ENCODE measurements around the gene MCRS1.

The MCRS1 gene

GRCh38 chr12:49527361-49528130, 40.4 kb downstream of the MCRS1 start:
- H3K36me3 ChIP-seq (ENCODE audit: control insufficient read depth, insufficient read depth, low read length) = peaks cover 12% of the 10 kb centered on the region

GRCh38 chr12:49525942-49526341, 42.0 kb downstream of the MCRS1 start:
- Histone ChIP-seq H3K4me1 (ENCODE audit: control insufficient read depth, low read depth, low read length) (no peaks in the 10 kb centered on the region), H3K4me3 (ENCODE audit: low read length) (no peak overlapping the region), H3K36me3 (ENCODE audit: control insufficient read depth, insufficient read depth, low read length) (peaks cover 12% of the 10 kb centered on the region), H3K79me1 (ENCODE audit: low read length) (no peaks in the 10 kb centered on the region), H3K27ac (ENCODE audit: low read depth, low read length) (no peak overlapping the region), H3K56ac (ENCODE audit: low read length) (no peak overlapping the region), H3K4me2 (ENCODE audit: low read length) (no peak overlapping the region), H3K27me3 (ENCODE audit: insufficient read depth, low read length, poor library complexity) (no peaks in the 10 kb centered on the region), H3K23ac (ENCODE audit: low read length) (no peak overlapping the region), H3K79me2 (ENCODE audit: control insufficient read depth, insufficient read depth, low read length) (no peaks in the 10 kb centered on the region), H2BK15ac (replicated peaks; ENCODE audit: low read depth) (no peak overlapping the region), H2BK120ac (ENCODE audit: low read depth, low read length) (no peak overlapping the region), H4K8ac (ENCODE audit: low read depth, low read length) (no peak overlapping the region), H3K18ac (ENCODE audit: low read length) (no peak overlapping the region), H2AK5ac (ENCODE audit: low read length) (no peak overlapping the region), H3K9ac (ENCODE audit: low read length) (no peak overlapping the region), H3K4ac (ENCODE audit: low read depth, low read length) (no peak overlapping the region), H4K5ac (ENCODE audit: low read length) (no peak overlapping the region), H2BK5ac (ENCODE audit: low read length) (no peak overlapping the region)
- WGBS (ENCODE audit: extremely low coverage, insufficient coverage, low lambda C conversion rate) = no CpG with 5 or more reads among the region's 7 CpGs
- no peak for DNase-seq

More at GRCh38 chr12:49527361-49528130, 40.4 kb downstream of the MCRS1 start:
- Histone ChIP-seq H2AK5ac (ENCODE audit: low read length) (no peak overlapping the region), H3K4me3 (ENCODE audit: low read length) (no peak overlapping the region), H3K4me2 (ENCODE audit: low read length) (no peak overlapping the region), H3K27ac (ENCODE audit: low read depth, low read length) (no peak overlapping the region), H3K18ac (ENCODE audit: low read length) (no peak overlapping the region), H2BK120ac (ENCODE audit: low read depth, low read length) (no peak overlapping the region), H3K23ac (ENCODE audit: low read length) (no peak overlapping the region), H3K27me3 (ENCODE audit: insufficient read depth, low read length, poor library complexity) (no peaks in the 10 kb centered on the region), H3K56ac (ENCODE audit: low read length) (no peak overlapping the region), H4K8ac (ENCODE audit: low read depth, low read length) (no peak overlapping the region), H3K9ac (ENCODE audit: low read length) (no peak overlapping the region), H3K79me1 (ENCODE audit: low read length) (no peaks in the 10 kb centered on the region), H3K79me2 (ENCODE audit: control insufficient read depth, insufficient read depth, low read length) (no peaks in the 10 kb centered on the region), H3K4ac (ENCODE audit: low read depth, low read length) (no peak overlapping the region), H2BK5ac (ENCODE audit: low read length) (no peak overlapping the region), H4K5ac (ENCODE audit: low read length) (no peak overlapping the region), H3K4me1 (ENCODE audit: control insufficient read depth, low read depth, low read length) (no peaks in the 10 kb centered on the region), H2BK15ac (replicated peaks; ENCODE audit: low read depth) (no peak overlapping the region)
- DNase-seq = no peak
- WGBS (ENCODE audit: extremely low coverage, insufficient coverage, low lambda C conversion rate) = no CpG with 5 or more reads among the region's 7 CpGs

DNA sequence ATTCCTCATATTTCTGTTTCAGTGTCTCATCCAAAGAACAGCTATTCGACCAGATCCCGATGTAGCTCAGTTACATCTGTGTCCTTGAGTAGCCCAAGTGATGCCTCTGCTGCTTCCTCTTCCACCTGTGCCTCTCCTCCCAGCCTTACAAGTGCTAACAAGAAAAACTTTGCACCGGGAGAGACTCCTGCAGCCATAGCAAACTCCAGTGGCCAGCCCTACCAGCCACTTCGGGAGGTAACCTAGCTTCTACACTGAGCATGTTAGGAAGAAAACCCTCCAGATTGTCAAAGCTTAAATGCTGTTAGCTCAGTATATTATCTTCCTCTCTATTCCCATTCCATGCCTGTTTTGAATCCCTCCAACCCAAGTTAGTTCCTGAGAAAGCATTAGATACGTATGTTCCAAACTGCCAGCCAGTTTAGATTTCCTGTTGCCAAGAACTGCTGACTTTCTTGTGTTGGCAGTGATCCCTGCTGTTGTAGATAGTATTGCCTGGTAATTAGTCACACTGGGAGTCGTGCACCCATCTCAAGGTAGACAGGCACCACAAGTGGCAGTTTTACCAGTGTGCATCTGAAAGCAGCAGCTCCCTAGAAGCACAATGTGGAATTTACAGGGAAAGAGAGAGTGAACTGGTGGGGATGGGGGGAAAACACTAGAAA, 43.1 kb downstream of the MCRS1 start:
- Histone ChIP-seq H3K36me3 (ENCODE audit: control insufficient read depth, insufficient read depth, low read length) (peaks cover 12% of the 10 kb centered on the region), H3K18ac (ENCODE audit: low read length) (no peak overlapping the region), H3K4ac (ENCODE audit: low read depth, low read length) (no peak overlapping the region), H3K79me2 (ENCODE audit: control insufficient read depth, insufficient read depth, low read length) (no peaks in the 10 kb centered on the region), H3K23ac (ENCODE audit: low read length) (no peak overlapping the region), H3K4me1 (ENCODE audit: control insufficient read depth, low read depth, low read length) (no peaks in the 10 kb centered on the region), H3K4me2 (ENCODE audit: low read length) (no peak overlapping the region), H3K4me3 (ENCODE audit: low read length) (no peak overlapping the region), H3K56ac (ENCODE audit: low read length) (no peak overlapping the region), H2AK5ac (ENCODE audit: low read length) (no peak overlapping the region), H4K5ac (ENCODE audit: low read length) (no peak overlapping the region), H3K27ac (ENCODE audit: low read depth, low read length) (no peak overlapping the region), H2BK5ac (ENCODE audit: low read length) (no peak overlapping the region), H4K8ac (ENCODE audit: low read depth, low read length) (no peak overlapping the region), H3K9ac (ENCODE audit: low read length) (no peak overlapping the region), H2BK120ac (ENCODE audit: low read depth, low read length) (no peak overlapping the region), H2BK15ac (replicated peaks; ENCODE audit: low read depth) (no peak overlapping the region), H3K27me3 (ENCODE audit: insufficient read depth, low read length, poor library complexity) (no peaks in the 10 kb centered on the region), H3K79me1 (ENCODE audit: low read length) (no peaks in the 10 kb centered on the region)
- no CpG with 5 or more reads among the region's 6 CpGs for WGBS (ENCODE audit: extremely low coverage, insufficient coverage, low lambda C conversion rate)
- no peak for DNase-seq

DNA sequence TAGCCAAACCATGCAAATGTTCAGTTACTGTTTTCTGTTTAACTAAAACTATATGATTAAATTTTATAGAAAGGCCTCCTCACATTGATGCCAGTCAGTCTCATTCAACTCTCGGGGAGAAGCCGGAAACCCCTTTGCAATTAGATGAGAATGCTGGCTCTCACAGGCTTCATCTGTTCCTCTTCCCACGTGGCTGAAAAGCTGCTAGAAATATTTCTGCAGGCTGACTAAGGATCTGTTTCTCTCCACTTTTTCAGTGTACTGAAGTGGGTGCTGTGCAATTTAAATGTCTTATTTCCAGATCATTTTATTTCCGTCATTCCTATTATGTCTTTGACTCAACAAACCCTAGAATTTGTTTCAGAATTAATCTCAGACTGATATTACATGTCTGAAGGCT, 46.6 kb downstream of the MCRS1 start:
- Histone ChIP-seq H3K9ac (ENCODE audit: low read length) (no peak overlapping the region), H3K27me3 (ENCODE audit: insufficient read depth, low read length, poor library complexity) (no peaks in the 10 kb centered on the region), H3K56ac (ENCODE audit: low read length) (no peak overlapping the region), H3K36me3 (ENCODE audit: control insufficient read depth, insufficient read depth, low read length) (peaks cover 10% of the 10 kb centered on the region), H3K18ac (ENCODE audit: low read length) (no peak overlapping the region), H4K8ac (ENCODE audit: low read depth, low read length) (no peak overlapping the region), H2BK5ac (ENCODE audit: low read length) (no peak overlapping the region), H2BK15ac (replicated peaks; ENCODE audit: low read depth) (no peak overlapping the region), H3K79me2 (ENCODE audit: control insufficient read depth, insufficient read depth, low read length) (no peaks in the 10 kb centered on the region), H3K79me1 (ENCODE audit: low read length) (no peaks in the 10 kb centered on the region), H3K4ac (ENCODE audit: low read depth, low read length) (no peak overlapping the region), H3K27ac (ENCODE audit: low read depth, low read length) (no peak overlapping the region), H3K4me3 (ENCODE audit: low read length) (no peak overlapping the region), H3K4me1 (ENCODE audit: control insufficient read depth, low read depth, low read length) (no peaks in the 10 kb centered on the region), H3K23ac (ENCODE audit: low read length) (no peak overlapping the region), H3K4me2 (ENCODE audit: low read length) (no peak overlapping the region), H4K5ac (ENCODE audit: low read length) (no peak overlapping the region), H2BK120ac (ENCODE audit: low read depth, low read length) (no peak overlapping the region), H2AK5ac (ENCODE audit: low read length) (no peak overlapping the region)
- no peak for DNase-seq
- no CpG with 5 or more reads among the region's 4 CpGs for WGBS (ENCODE audit: extremely low coverage, insufficient coverage, low lambda C conversion rate)

- Histone ChIP-seq H3K27me3 (ENCODE audit: insufficient read depth, low read length, poor library complexity) (no peaks in the 10 kb centered on the region), H3K27ac (ENCODE audit: low read depth, low read length) (no peak overlapping the region), H3K36me3 (ENCODE audit: control insufficient read depth, insufficient read depth, low read length) (peaks cover 4% of the 10 kb centered on the region), H3K4me1 (ENCODE audit: control insufficient read depth, low read depth, low read length) (no peaks in the 10 kb centered on the region), H3K9ac (ENCODE audit: low read length) (no peak overlapping the region), H3K4me2 (ENCODE audit: low read length) (no peak overlapping the region), H4K5ac (ENCODE audit: low read length) (no peak overlapping the region), H2BK15ac (replicated peaks; ENCODE audit: low read depth) (no peak overlapping the region), H2AK5ac (ENCODE audit: low read length) (no peak overlapping the region), H3K79me2 (ENCODE audit: control insufficient read depth, insufficient read depth, low read length) (no peaks in the 10 kb centered on the region), H3K4ac (ENCODE audit: low read depth, low read length) (no peak overlapping the region), H2BK5ac (ENCODE audit: low read length) (no peak overlapping the region), H3K18ac (ENCODE audit: low read length) (no peak overlapping the region), H3K23ac (ENCODE audit: low read length) (no peak overlapping the region), H3K56ac (ENCODE audit: low read length) (no peak overlapping the region), H4K8ac (ENCODE audit: low read depth, low read length) (no peak overlapping the region), H2BK120ac (ENCODE audit: low read depth, low read length) (no peak overlapping the region), H3K4me3 (ENCODE audit: low read length) (no peak overlapping the region), H3K79me1 (ENCODE audit: low read length) (no peaks in the 10 kb centered on the region)
- DNase-seq = no peak
- WGBS (ENCODE audit: extremely low coverage, insufficient coverage, low lambda C conversion rate) = no CpG with 5 or more reads among the region's 5 CpGs
These were observed 48.4 kb downstream of the MCRS1 start for GRCh38 chr12:49519574-49519936.

All from mesendoderm (in vitro differentiated cells).